ENCODE results near the gene SLC25A33.

SLC25A33 gene

GRCh38 chr1:9628541-9629444 lies 89.5 kb downstream of the SLC25A33 start:
- peak; percentile 47 to 64 for DNase-seq

GRCh38 chr1:9629445-9630201 lies 90.4 kb downstream of the SLC25A33 start:
- DNase-seq, result peak; percentile 60

- no peak for DNase-seq
Observed at GRCh38 chr1:9630331-9631111, 91.3 kb downstream of the SLC25A33 start.

- no peak for DNase-seq
Observed at GRCh38 chr1:9631613-9632012, 92.3 kb downstream of the SLC25A33 start.

GRCh38 chr1:9633493-9633892 lies 94.2 kb downstream of the SLC25A33 start:
- DNase-seq, result no peak

GRCh38 chr1:9634582-9634981 lies 95.3 kb downstream of the SLC25A33 start:
- DNase-seq, result no peak
